Thyroid gland (tissue), 4 donors: ENCODE data around the gene CAV3.

Experiments
- CTCF ChIP-seq, 6 experiments: fragments of 200-600 bp in 3 of 6; fragments of 450-650 bp in 3 of 6; sonication (generic) in 3 of 6; IDR thresholded peaks; one replicate each; pipeline ENCODE4 v1.5.1; 2016 to 2019; ENCODE audit warnings: antibody characterized with exemption in 6 of 6, mild to moderate bottlenecking in 2 of 6, inconsistent platforms in 1 of 6, moderate library complexity in 1 of 6
- POLR2A ChIP-seq, 2 donors: fragments of 450-650 bp; IDR thresholded peaks; one replicate each; pipeline ENCODE4 v1.6.1; 2017; ENCODE audit warnings: antibody characterized with exemption in 2 of 2, mild to moderate bottlenecking in 2 of 2, moderate library complexity in 1 of 2

GRCh38 chr3:8777978-8778267 is 44.3 kb downstream of the CAV3 start:
- no peak for TF ChIP-seq CTCF (IDR thresholded peaks at IDR 0.05)
- no peak for TF ChIP-seq POLR2A (IDR thresholded peaks at IDR 0.05)
